AG10803 (cell line): Measurements from ENCODE around the gene WDPCP.
"Not testable (repeated sequence)": the region's sequence is repeated elsewhere in the genome, so short reads cannot be mapped to it uniquely, and the experiment has no call there.

ENCODE experiments used
- DNase-seq: peaks from one replicate; pipeline ENCODE4 v3.0.0; 2010; ENCODE audit warnings: low read depth
- H3K4me3 ChIP-seq: 2 replicates; pipeline ENCODE4 v1.5.1; 2011; ENCODE audit warnings: mild to moderate bottlenecking, low read length, control low read depth
- TF ChIP-seq, protein P1 (sequence below): conservative IDR thresholded peaks from 2 replicates; pipeline ENCODE4 v1.5.1; 2011; ENCODE audit warnings: mild to moderate bottlenecking, low read length, control low read depth, inconsistent platforms

Gene WDPCP

DNA sequence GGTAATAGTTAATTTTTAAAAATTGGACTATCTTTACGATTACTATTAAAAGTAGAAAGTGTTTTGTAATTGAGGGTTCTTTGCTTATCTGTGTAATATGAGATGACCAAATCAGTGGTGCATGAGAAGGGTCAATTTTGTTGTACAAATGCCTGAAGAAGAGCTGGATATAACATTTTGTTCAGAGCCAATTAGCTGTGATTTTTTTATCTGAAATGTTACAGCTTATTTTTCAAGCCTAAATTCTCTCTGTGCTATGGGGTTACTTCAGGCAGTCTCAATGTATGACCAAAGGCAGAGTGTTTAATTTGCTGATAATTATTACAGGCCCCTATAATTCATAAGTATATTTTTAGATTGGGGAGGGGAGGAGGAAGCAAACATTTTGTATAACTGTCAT is 495.9 kb downstream of the WDPCP start:
- DNase-seq = no peak
- H3K4me3 ChIP-seq = no peak overlapping the region
- TF ChIP-seq, protein P1, sequence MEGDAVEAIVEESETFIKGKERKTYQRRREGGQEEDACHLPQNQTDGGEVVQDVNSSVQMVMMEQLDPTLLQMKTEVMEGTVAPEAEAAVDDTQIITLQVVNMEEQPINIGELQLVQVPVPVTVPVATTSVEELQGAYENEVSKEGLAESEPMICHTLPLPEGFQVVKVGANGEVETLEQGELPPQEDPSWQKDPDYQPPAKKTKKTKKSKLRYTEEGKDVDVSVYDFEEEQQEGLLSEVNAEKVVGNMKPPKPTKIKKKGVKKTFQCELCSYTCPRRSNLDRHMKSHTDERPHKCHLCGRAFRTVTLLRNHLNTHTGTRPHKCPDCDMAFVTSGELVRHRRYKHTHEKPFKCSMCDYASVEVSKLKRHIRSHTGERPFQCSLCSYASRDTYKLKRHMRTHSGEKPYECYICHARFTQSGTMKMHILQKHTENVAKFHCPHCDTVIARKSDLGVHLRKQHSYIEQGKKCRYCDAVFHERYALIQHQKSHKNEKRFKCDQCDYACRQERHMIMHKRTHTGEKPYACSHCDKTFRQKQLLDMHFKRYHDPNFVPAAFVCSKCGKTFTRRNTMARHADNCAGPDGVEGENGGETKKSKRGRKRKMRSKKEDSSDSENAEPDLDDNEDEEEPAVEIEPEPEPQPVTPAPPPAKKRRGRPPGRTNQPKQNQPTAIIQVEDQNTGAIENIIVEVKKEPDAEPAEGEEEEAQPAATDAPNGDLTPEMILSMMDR = no peak

GRCh38 chr2:63086687-63087086 is 501.6 kb downstream of the WDPCP start:
- TF ChIP-seq, protein P1 = no peak
- no peak overlapping the region for H3K4me3 ChIP-seq
- DNase-seq = no peak

GRCh38 chr2:63081404-63081803 is 506.9 kb downstream of the WDPCP start:
- H3K4me3 ChIP-seq = no peak overlapping the region
- TF ChIP-seq, protein P1 = no peak
- DNase-seq = no peak

DNA sequence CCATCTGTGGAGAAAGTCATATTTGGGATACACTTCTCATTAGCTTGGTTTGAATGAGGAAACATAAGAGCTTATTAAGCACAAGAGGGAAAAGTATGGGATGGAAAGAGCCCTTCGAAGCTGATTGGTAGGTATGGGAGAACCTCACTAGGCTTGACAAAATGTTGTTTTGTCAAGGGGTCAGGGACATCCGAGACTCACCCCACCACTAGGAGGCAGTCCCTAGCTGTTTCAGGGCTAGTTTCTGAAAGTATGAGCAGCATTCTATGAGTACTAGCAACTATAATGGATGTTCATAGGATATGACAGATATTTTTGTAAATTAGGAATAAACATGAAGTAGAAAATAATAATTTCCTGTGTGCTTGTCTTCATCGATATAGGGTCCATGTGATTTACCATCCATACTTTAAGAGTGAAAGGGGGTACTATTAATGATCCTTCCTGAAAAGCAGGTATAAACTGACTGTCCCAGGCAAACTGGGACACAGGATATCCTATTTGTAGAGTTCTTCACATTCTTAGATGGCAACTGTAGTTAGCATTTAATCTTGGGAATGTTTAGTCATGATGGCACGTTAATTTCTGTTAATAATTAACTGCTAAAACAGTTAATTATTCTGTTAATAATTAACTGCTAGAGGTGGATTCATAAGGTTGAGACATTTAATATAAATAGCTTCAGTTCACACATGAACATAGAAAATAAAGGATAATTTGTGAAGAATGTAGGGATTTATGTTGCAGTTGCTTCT is 509.2 kb downstream of the WDPCP start:
- TF ChIP-seq, protein P1 = peak; percentile 50
- no peak for DNase-seq
- H3K4me3 ChIP-seq = no peak overlapping the region

GRCh38 chr2:63074399-63074798 is 513.9 kb downstream of the WDPCP start:
- not testable (repeated sequence) for H3K4me3 ChIP-seq, DNase-seq

- no peak overlapping the region for H3K4me3 ChIP-seq
- TF ChIP-seq, protein P1 = no peak
- DNase-seq = no peak
Measured at GRCh38 chr2:63073994-63074393, 514.3 kb downstream of the WDPCP start.

DNA sequence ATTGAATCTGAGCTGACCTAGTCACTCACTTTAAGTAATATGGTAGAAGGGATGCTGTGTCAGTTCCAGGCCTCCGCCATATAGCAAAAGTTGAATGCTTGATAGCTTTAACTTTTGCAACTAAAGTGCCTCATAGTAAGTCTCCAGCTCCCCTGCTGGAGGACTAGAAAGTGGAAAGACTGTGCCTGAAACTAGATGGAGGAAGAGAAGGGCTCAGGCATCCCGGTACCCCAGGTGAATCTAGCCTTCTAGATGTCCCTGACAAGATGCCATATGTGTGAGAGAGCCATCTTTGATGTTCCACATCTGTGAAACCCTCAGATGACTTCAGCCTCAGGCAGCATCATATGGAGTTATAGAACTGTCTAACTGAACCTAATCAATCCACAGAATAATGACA is 516.6 kb downstream of the WDPCP start:
- TF ChIP-seq, protein P1 = no peak
- H3K4me3 ChIP-seq = no peak overlapping the region
- no peak for DNase-seq
